Peyer's patch (tissue), 4 donors: Measurements from ENCODE around the gene KRT9. TPM values are rescaled to one million over a fixed set of nuclear protein-coding genes. Genes with fewer than 3 reads are reported as not detected.

Experiments
- DNase-seq, 3 donors: peaks; one replicate each; pipeline ENCODE4 v3.0.0-alpha.2; 2017 to 2019
- H3K27ac ChIP-seq, 4 donors: fragments of 200-600 bp; sonication (generic); one replicate each; pipeline ENCODE4 v1.5.1; 2016 to 2019
- H3K27me3 ChIP-seq, 2 donors: fragments of 200-600 bp; sonication (generic); one replicate each; pipeline ENCODE4 v1.5.1; 2019
- H3K36me3 ChIP-seq, 3 donors: fragments of 200-600 bp; sonication (generic); one replicate each; pipeline ENCODE4 v1.5.1; 2016 to 2019
- H3K4me1 ChIP-seq, 4 donors: fragments of 200-600 bp; sonication (generic); one replicate each; pipeline ENCODE4 v1.5.1; 2016 to 2019
- H3K4me3 ChIP-seq, 4 donors: fragments of 200-600 bp; sonication (generic); 1 replicate in 3 of 4; 2 replicates in 1 of 4; pipeline ENCODE4 v1.5.1; 2016 to 2019; ENCODE audit warnings: mild to moderate bottlenecking in 1 of 4
- H3K9me3 ChIP-seq, 4 donors: fragments of 200-600 bp; sonication (generic); one replicate each; pipeline ENCODE4 v1.5.1; 2016 to 2019; ENCODE audit warnings: mild to moderate bottlenecking in 1 of 4
- CTCF ChIP-seq, 6 experiments: fragments of 450-650 bp in 4 of 6; fragments of 200-600 bp in 2 of 6; sonication (generic) in 1 of 6; IDR thresholded peaks; one replicate each; pipeline ENCODE4 v1.5.1; 2017 to 2019; ENCODE audit warnings: antibody characterized with exemption in 6 of 6, mild to moderate bottlenecking in 3 of 6, moderate library complexity in 1 of 6
- POLR2A ChIP-seq, 2 donors: fragments of 450-650 bp; IDR thresholded peaks; one replicate each; pipeline ENCODE4 v1.5.1; 2017; ENCODE audit warnings: antibody characterized with exemption in 2 of 2, mild to moderate bottlenecking in 2 of 2, moderate library complexity in 2 of 2
- total RNA-seq, 4 donors: library from RNA; depleted of rRNA; stranded (reverse); fragments of >200 nt; gene quantifications; one replicate each; pipeline ENCODE4 v1.1.0, GENCODE V29; 2016

The KRT9 gene
- total RNA-seq, 4 donors from 2014 or later: not detected

- H3K4me3 ChIP-seq: no peak overlapping the region
Observed at GRCh38 chr17:41600318-41600717, 28.5 kb upstream of the KRT9 start.

GRCh38 chr17:41599680-41600079 lies 27.8 kb upstream of the KRT9 start:
- H3K27me3 ChIP-seq: no peaks in the 10 kb centered on the region
- no peak overlapping the region for H3K27ac ChIP-seq
- no peak for TF ChIP-seq CTCF (IDR thresholded peaks at IDR 0.05)
- TF ChIP-seq POLR2A (IDR thresholded peaks at IDR 0.05): no peak
- H3K4me1 ChIP-seq: no peaks in the 10 kb centered on the region
- no peaks in the 10 kb centered on the region for H3K9me3 ChIP-seq
- no peak overlapping the region for H3K4me3 ChIP-seq
- no peaks in the 10 kb centered on the region for H3K36me3 ChIP-seq
- no peak for DNase-seq

More at GRCh38 chr17:41600318-41600717, 28.5 kb upstream of the KRT9 start:
- Histone ChIP-seq H3K27me3 (no peaks in the 10 kb centered on the region), H3K36me3 (no peaks in the 10 kb centered on the region), H3K27ac (no peak overlapping the region), H3K9me3 (no peaks in the 10 kb centered on the region), H3K4me1 (no peaks in the 10 kb centered on the region)
- TF ChIP-seq CTCF (IDR thresholded peaks at IDR 0.05) (no peak), POLR2A (IDR thresholded peaks at IDR 0.05) (no peak)
- DNase-seq: no peak

- Histone ChIP-seq H3K27me3 (no peaks in the 10 kb centered on the region), H3K4me1 (no peaks in the 10 kb centered on the region), H3K36me3 (no peaks in the 10 kb centered on the region), H3K27ac (no peak overlapping the region), H3K4me3 (no peak overlapping the region), H3K9me3 (no peaks in the 10 kb centered on the region)
- DNase-seq: peak in 1 of 3 donors; percentile 15
- no peak for TF ChIP-seq CTCF (IDR thresholded peaks at IDR 0.05)
- no peak for TF ChIP-seq POLR2A (IDR thresholded peaks at IDR 0.05)
Observed at GRCh38 chr17:41595585-41595984, 23.7 kb upstream of the KRT9 start.

- Histone ChIP-seq H3K4me1 (no peaks in the 10 kb centered on the region), H3K4me3 (no peak overlapping the region), H3K9me3 (no peaks in the 10 kb centered on the region), H3K36me3 (no peaks in the 10 kb centered on the region), H3K27me3 (no peaks in the 10 kb centered on the region), H3K27ac (no peak overlapping the region)
- TF ChIP-seq POLR2A (IDR thresholded peaks at IDR 0.05) (no peak), CTCF (IDR thresholded peaks at IDR 0.05) (no peak)
- no peak for DNase-seq
Observed at GRCh38 chr17:41594363-41594915, 22.6 kb upstream of the KRT9 start.

- no peaks in the 10 kb centered on the region for H3K27me3 ChIP-seq
- no peaks in the 10 kb centered on the region for H3K9me3 ChIP-seq
- TF ChIP-seq POLR2A (IDR thresholded peaks at IDR 0.05): no peak
- TF ChIP-seq CTCF (IDR thresholded peaks at IDR 0.05): no peak
- DNase-seq: peak in 1 of 3 donors; percentile 33
- H3K4me1 ChIP-seq: no peaks in the 10 kb centered on the region
- no peak overlapping the region for H3K27ac ChIP-seq
- no peak overlapping the region for H3K4me3 ChIP-seq
- no peaks in the 10 kb centered on the region for H3K36me3 ChIP-seq
Observed at GRCh38 chr17:41593306-41593981, 21.6 kb upstream of the KRT9 start.
